NK-92 treated with Interleukin-12 subunit alpha and Interleukin-12 subunit beta, amount 100 ng/mL, for 24 hours (cell line): ENCODE data around the gene NUP54.
A peak's percentile ranks its signal among the peaks of the same experiment; 100 is the strongest.

Source experiments
- DNase-seq: peaks from one replicate; lab custom pipeline; 2025; lab: John Stamatoyannopoulos, UW

Gene NUP54, protein sequence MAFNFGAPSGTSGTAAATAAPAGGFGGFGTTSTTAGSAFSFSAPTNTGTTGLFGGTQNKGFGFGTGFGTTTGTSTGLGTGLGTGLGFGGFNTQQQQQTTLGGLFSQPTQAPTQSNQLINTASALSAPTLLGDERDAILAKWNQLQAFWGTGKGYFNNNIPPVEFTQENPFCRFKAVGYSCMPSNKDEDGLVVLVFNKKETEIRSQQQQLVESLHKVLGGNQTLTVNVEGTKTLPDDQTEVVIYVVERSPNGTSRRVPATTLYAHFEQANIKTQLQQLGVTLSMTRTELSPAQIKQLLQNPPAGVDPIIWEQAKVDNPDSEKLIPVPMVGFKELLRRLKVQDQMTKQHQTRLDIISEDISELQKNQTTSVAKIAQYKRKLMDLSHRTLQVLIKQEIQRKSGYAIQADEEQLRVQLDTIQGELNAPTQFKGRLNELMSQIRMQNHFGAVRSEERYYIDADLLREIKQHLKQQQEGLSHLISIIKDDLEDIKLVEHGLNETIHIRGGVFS

DNA sequence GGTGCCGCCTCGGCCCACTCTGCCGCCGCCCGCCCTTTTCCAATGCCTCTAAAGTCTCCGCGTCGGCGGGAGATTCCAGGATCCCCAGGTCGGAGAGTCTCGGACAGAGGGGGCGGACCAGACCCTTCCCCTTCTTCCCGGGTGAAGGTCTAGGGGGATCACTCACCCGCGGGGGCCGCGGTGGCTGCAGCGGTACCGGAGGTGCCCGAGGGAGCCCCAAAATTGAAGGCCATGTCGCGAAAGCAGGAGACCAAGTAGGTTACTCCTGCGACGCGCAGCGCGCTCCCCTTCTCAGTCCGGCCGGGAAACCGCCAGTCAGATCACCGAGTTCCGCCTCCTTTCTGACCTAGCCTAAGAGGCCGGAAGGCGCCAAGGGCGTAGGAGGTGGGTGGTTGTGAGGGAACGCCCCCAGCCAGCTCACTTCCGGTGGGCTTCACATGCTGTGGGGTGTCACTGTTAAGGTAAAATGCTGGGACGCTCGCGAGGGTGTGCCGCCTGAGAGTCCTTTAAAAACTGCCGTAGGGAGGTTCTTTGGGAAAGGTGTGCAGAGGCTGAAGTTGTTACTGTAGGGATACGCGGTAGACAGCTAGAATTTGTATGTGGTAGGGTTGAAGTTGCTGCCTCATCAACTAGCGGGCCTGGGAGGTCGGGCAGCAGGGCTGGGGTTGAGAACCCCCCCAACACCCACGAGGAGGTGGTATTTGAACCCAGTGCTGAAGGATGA lies at the start of gene NUP54:
NUP54 (minus strand) TSS at position 256 of the 724 bp plus-strand sequence; CDS start at position 233, 23 bp downstream.
- peak; percentile 85 for DNase-seq

DNA sequence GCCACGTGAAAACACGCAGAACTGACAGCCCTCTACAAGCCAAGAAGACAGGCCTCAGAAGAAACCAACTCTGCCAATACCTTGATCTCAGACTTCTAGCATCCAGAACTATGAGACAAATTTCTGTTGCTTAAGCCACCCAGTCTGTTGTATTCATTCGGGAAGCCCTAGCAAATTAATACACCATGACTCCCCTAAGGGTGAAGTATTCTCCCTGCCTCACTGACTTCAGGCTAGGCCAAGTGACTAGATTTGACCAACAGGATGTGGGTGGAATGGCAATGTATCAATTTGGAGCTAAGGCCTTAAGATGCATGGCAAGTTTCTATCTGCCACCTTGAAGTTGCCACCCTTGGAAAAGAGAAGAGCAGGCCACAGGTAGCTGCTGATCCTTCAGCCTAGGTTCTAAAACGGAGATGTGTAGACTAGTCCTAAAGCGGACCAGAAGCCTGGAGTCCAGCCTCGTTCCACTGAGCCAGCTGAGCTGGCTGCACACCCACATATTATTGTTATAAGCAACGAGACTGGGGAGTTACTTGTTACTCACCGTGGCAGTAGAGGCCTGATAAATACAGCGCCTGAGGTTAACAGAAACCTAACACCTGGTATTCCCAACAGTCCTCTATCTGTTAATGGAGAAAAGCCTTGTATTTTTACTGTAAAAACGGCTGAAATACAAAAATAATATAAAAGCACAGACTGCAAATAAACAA lies 49.0 kb upstream of the NUP54 start:
- DNase-seq: no peak

DNA sequence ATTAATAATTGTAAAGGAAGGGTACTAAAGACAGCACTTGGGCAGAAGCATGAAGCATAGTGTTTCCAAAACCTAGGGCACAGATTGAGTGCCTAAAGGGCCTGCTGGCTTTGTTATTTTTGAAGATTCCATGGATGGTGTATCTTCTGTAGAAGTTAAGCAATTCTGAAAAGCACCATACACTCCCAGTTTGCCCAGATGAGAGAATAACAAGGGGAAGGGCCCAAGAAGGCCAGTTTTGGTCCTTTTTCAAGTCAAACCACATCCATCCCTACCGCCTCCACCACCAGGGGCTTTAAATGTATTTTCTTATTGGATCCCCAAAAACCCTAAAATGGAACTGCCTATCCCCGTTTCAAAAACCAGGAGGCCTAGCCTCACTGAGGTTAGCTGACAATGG lies 48.2 kb upstream of the NUP54 start:
- DNase-seq: no peak

DNA sequence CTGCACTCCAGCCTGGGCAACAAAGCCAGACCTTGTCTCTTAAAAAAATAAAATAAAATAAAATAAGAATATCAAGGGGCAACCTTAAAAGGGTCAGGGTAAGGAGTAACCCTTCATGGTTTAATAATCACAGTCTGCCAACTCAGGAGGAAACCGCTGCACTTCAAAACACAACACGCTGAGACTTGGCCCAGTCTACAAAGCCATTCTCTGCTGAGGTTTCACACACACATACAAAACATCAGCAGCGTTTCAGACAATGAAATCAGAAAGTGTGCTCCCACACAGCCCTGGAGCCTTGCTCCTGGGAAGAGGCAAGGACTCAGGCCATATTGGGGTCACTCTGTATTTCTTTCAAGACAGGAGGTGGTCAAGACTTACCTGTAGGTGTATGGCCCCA lies 47.1 kb upstream of the NUP54 start:
- DNase-seq: no peak

GRCh38 chr4:76194325-76194724 lies 46.1 kb upstream of the NUP54 start:
- no peak for DNase-seq

DNA sequence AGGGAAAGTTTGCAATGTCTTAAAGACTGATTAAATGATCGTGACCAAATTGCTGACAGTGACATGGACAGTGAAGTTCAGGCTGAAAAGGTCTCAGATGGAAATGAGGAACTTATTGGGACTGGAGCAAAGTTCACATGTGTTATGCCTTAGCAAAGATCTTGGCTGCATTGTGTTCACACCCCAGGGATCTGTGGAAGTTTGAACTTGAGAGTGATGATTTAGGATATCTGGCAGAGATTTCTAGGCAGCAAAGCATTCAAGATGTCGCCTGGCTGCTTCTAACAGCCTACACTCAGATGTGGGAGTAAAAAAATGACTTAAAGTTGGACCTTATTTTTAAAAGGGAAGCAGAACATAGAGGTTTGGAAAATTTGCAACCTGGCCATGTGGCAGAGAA lies 44.0 kb upstream of the NUP54 start:
- no peak for DNase-seq

DNA sequence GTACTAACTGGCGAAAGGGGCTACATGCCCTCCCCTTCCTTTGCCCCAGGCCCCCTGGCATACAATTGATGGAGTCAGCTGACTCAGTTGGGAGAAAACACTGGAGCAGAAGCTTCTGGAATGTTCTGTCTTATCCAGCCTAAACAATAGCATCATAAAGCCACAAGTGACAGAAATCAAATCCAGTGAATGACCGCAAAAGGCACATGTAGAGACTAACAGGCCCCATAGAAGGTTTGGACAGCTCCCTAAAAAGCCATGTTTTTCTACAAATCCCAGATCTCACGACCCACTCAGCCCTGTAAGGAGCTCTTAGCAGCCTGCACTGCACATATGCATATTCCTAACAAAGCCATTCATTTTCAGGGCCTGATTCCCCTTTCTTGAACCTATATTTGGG lies 40.4 kb upstream of the NUP54 start:
- no peak for DNase-seq

GRCh38 chr4:76188149-76188548 lies 40.0 kb upstream of the NUP54 start:
- DNase-seq: no peak

DNA sequence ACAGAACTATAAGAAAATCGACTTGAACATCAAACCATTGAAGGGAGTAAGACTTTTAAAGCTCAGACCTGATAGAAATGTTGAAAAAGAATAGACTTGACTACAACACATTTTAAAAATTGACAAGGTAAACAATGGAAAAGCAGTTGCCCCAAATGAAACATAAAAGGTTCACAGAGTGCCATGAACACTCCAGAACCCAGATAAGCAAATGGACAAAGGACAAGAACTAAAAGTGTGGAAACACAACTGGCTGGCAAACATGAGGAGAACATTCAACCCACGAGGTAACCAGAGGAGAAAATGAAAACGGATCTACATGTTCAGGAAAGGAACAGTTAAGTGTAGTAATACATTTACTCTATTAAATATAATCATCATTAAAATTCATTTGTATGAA lies 39.0 kb upstream of the NUP54 start:
- no peak for DNase-seq

GRCh38 chr4:76182463-76182862 lies 34.3 kb upstream of the NUP54 start:
- no peak for DNase-seq

DNA sequence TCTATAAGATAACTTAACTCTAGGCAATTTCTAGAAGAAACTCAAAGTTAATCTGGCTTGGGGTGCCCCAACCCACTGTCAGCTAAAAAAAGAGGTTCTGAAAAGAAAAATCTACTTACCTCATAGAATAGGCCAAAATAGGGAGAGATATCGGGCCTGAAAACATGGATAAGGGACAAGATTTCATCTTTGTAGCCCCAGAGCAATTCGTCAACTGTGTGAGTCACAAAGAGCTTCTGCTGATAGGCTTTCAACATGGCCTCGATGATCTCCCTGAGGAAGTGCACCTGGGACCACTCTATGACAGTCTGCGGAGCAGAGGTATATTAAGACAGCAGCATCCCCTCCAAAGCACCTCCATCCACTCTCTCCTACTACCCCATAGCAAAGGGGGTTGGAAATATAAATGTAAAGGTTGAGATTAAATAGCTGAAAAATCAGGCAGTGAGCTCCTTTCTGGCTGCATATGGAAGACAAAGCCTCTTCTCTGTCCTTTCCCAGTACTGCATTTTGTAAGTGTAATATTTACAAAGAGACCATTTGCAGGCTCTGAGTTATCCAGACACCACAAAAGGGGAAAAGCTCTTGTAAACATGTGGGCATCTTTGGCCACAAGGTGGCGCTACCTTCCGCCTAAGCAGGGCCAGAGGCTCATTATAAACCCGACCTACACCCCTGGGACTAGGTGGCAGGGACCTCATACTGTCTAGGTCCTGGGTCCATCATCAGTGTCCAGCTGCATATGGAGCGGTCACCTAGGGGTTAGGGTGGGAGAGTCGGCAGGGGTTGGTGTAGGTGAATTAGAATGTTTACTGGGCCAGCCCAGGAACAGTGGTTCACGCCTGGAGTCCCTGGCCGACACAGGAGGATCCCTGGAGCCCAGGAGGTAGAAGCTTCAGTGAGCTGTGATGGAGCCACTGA lies 31.5 kb upstream of the NUP54 start:
- DNase-seq: peak; percentile 37

- DNase-seq: no peak
Measured at GRCh38 chr4:76178296-76178695, 30.1 kb upstream of the NUP54 start.

GRCh38 chr4:76177709-76178108 lies 29.5 kb upstream of the NUP54 start:
- DNase-seq: no peak

DNA sequence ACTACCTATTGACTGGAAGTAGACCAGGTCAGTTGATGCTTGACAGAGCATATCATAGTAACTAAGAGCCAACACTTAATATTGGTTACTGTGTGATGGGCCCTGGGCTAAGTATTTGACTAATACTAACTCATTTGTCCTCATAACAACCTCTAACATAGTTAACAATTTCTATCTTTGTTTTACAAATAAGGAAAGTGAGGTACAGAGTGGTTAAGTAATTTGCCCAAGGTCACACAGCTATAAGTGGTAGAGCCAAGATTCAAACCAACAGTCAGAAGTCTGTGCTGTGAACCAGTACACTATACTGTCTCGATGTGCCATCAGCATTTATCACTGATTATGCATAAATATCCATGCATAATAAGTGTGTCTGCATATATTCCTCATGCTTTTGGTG lies 27.1 kb upstream of the NUP54 start:
- DNase-seq: no peak

- no peak for DNase-seq
Measured at GRCh38 chr4:76174216-76174615, 26.0 kb upstream of the NUP54 start.

- DNase-seq: no peak
Measured at GRCh38 chr4:76168688-76169087, 20.5 kb upstream of the NUP54 start.

- DNase-seq: no peak
Measured at GRCh38 chr4:76166480-76166879, 18.3 kb upstream of the NUP54 start.

DNA sequence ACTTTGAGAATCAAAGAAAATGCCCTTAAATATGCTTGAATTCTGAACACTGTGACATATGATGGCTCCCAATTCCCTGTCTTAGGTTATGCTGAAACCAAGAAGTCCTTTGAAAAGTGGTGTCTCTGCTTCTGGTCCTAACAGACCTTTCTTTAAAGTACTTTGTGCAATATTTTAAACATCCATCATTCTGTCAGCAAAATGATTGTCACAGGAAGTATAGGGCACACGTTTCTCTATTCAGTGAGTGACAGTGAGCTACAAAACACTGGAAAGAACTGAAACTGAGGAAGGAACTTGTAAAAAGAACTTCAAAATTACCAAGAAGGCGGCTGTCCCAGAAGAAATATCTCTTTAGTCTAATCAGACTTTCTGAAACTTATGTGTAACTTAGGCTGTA lies 12.2 kb upstream of the NUP54 start:
- DNase-seq: no peak

DNA sequence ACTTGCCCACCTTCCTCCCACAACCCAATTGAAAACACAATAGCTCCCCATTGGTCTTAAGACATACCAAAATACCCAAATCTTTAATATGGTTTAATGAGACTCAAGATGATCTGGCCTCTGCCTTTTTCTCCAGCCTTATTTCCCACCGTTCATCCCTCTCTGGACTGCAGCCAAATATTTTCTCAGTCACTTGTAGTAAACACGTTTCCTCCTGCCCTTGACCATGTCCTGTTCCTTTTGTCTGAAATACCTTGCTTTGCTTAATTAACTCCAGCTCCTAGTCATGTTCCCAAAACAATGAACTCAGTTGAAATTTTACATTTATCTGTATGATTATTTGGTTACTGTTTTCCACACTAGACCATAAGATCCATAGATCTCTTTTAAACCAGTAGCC lies 8.4 kb upstream of the NUP54 start:
- no peak for DNase-seq

DNA sequence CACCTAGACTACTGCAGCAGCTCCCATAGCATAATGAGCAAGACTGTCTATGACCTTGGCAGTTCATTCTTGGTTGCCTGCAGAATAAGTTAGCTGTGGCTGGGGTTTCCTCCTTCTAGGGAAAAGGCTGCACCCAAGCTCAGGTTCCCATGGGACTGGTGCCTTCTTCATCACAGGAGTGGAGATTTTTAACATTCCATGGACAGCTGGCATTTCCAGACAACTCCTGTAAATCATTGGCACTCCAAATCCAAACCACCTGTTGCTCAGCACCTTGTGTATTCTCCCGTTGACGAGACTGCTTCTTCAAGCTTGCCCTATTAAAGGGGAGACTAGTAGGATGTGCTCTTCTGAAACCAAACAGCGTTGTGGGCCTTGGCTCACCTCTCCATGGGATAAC lies 7.8 kb upstream of the NUP54 start:
- DNase-seq: no peak

GRCh38 chr4:76153356-76153755 lies 5.2 kb upstream of the NUP54 start:
- no peak for DNase-seq
